IMR-90 (cell line): ENCODE measurements around the gene QARS1. TPM values are rescaled to one million over a fixed set of nuclear protein-coding genes. Genes with fewer than 3 reads are reported as not detected.

Experiments used
- ATAC-seq: fragments of 200-7000 bp; cut with Tn5 transposase; 2 replicates; pipeline ENCODE4 v1.9.1; 2020; ENCODE audit warnings: low read depth, mild to moderate bottlenecking, moderate library complexity
- BruUV-seq: library from RNA; stranded (reverse); fragments of 400-500 nt; replicated peaks from 2 replicates; lab custom pipeline; 2021; lab: Mats Ljungman, UMichigan
- CTCF ChIA-PET: fragments of 300-600 bp; formaldehyde crosslinking; extraction: SDS; loops from one replicate; lab custom pipeline; 2021; ENCODE audit warnings: antibody characterized with exemption; lab: Yijun Ruan, JAX
- POLR2A ChIA-PET: fragments of 300-600 bp; sonication (Branson Sonifier 250); formaldehyde crosslinking; loops from one replicate; lab custom pipeline; 2022; ENCODE audit warnings: antibody characterized with exemption; ENCODE audit not compliant: unreplicated experiment; lab: Charles Lee
- DNase-seq: peaks from one replicate; pipeline ENCODE4 v3.0.0; 2013
- H2AFZ ChIP-seq: replicated peaks from 2 replicates; pipeline ENCODE3; 2013; ENCODE audit warnings: low read length, mild to moderate bottlenecking; ENCODE audit not compliant: poor library complexity
- H2AK5ac ChIP-seq: 2 replicates; pipeline ENCODE4 v1.6.1; 2013; ENCODE audit warnings: low read depth, low read length, inconsistent platforms
- H2AK9ac ChIP-seq: replicated peaks from 2 replicates; pipeline ENCODE3; 2013; ENCODE audit warnings: mild to moderate bottlenecking, low read depth, low read length, moderate library complexity; ENCODE audit not compliant: poor library complexity
- H2BK120ac ChIP-seq: 2 replicates; pipeline ENCODE4 v1.6.1; 2013; ENCODE audit warnings: low read depth, low read length, inconsistent platforms
- H2BK15ac ChIP-seq: 3 replicates; pipeline ENCODE4 v1.6.1; 2013; ENCODE audit warnings: low read depth, low read length, inconsistent platforms
- H2BK20ac ChIP-seq: 2 replicates; pipeline ENCODE4 v1.6.1; 2013; ENCODE audit warnings: low read depth, mild to moderate bottlenecking, inconsistent platforms, low read length, moderate library complexity
- H2BK5ac ChIP-seq: 2 replicates; pipeline ENCODE4 v1.6.1; 2013; ENCODE audit warnings: mild to moderate bottlenecking, low read depth, low read length, inconsistent platforms; ENCODE audit not compliant: poor library complexity, severe bottlenecking
- H3K14ac ChIP-seq: replicated peaks from 2 replicates; pipeline ENCODE4 v1.6.1; 2013; ENCODE audit warnings: low read depth, low read length, inconsistent platforms
- H3K18ac ChIP-seq: 2 replicates; pipeline ENCODE4 v1.6.1; 2013; ENCODE audit warnings: low read depth, low read length, control low read depth
- H3K23ac ChIP-seq: 2 replicates; pipeline ENCODE4 v1.6.1; 2013; ENCODE audit warnings: low read depth, low read length, inconsistent platforms
- H3K27ac ChIP-seq: 2 replicates; pipeline ENCODE4 v1.5.1; 2013; ENCODE audit warnings: mild to moderate bottlenecking, control low read depth, low read length; ENCODE audit not compliant: insufficient read depth
- H3K27me3 ChIP-seq: 2 replicates; pipeline ENCODE4 v1.6.1; 2013; ENCODE audit warnings: low read length; ENCODE audit not compliant: control insufficient read depth, insufficient read depth
- H3K36me3 ChIP-seq: 2 replicates; pipeline ENCODE4 v1.6.1; 2013; ENCODE audit warnings: low read length, mixed read lengths; ENCODE audit not compliant: control insufficient read depth, insufficient read depth
- H3K4ac ChIP-seq: 2 replicates; pipeline ENCODE4 v1.6.1; 2013; ENCODE audit warnings: low read depth, low read length, inconsistent platforms
- H3K4me1 ChIP-seq: 2 replicates; pipeline ENCODE4 v1.6.1; 2013; ENCODE audit warnings: low read length, mixed read lengths; ENCODE audit not compliant: control insufficient read depth, insufficient read depth
- H3K4me2 ChIP-seq: 2 replicates; pipeline ENCODE4 v1.6.1; 2013; ENCODE audit warnings: low read depth, mild to moderate bottlenecking, control low read depth, low read length, moderate library complexity
- H3K4me3 ChIP-seq: 2 replicates; pipeline ENCODE4 v1.5.1; 2013; ENCODE audit warnings: low read depth, mild to moderate bottlenecking, control low read depth, low read length, moderate library complexity; ENCODE audit not compliant: insufficient read depth
- H3K56ac ChIP-seq: 2 replicates; pipeline ENCODE4 v1.6.1; 2013; ENCODE audit warnings: low read length, inconsistent platforms; ENCODE audit not compliant: insufficient read depth; ENCODE audit errors: extremely low read depth
- H3K79me1 ChIP-seq, 2 experiments: 2 replicates each; pipeline ENCODE4 v1.6.1; 2013; ENCODE audit warnings: low read length in 2 of 2, inconsistent platforms in 1 of 2, low read depth in 1 of 2
- H3K9ac ChIP-seq: 2 replicates; pipeline ENCODE4 v1.6.1; 2013; ENCODE audit warnings: low read depth, low read length, control low read depth
- H3K9me1 ChIP-seq: 2 replicates; pipeline ENCODE4 v1.6.1; 2013; ENCODE audit warnings: low read length, inconsistent platforms; ENCODE audit not compliant: insufficient read depth
- H3K9me3 ChIP-seq: 2 replicates; pipeline ENCODE4 v1.6.1; 2013; ENCODE audit warnings: low read length; ENCODE audit not compliant: control insufficient read depth, insufficient read depth
- H4K20me1 ChIP-seq: 2 replicates; pipeline ENCODE4 v1.6.1; 2013; ENCODE audit warnings: low read length, inconsistent platforms; ENCODE audit not compliant: insufficient read depth
- H4K5ac ChIP-seq: 2 replicates; pipeline ENCODE4 v1.6.1; 2013; ENCODE audit warnings: mild to moderate bottlenecking, low read depth, low read length, control low read depth
- H4K8ac ChIP-seq, 2 experiments: 2 replicates each; pipeline ENCODE4 v1.6.1; 2013; ENCODE audit warnings: low read depth in 2 of 2, low read length in 2 of 2, control low read depth in 1 of 2, inconsistent platforms in 1 of 2
- H4K91ac ChIP-seq: 2 replicates; pipeline ENCODE4 v1.6.1; 2013; ENCODE audit warnings: low read depth, low read length, inconsistent platforms; ENCODE audit not compliant: insufficient read depth
- BHLHE40 ChIP-seq: fragments of 150-350 bp; IDR thresholded peaks from 2 replicates; pipeline ENCODE4 v1.6.1; 2016; ENCODE audit warnings: mild to moderate bottlenecking, low read depth, low read length
- CEBPB ChIP-seq: IDR thresholded peaks from 2 replicates; pipeline ENCODE4 v1.6.1; 2012; ENCODE audit warnings: low read depth, low read length, improper control_type of control experiment
- CHD1 ChIP-seq: IDR thresholded peaks from 2 replicates; pipeline ENCODE4 v1.6.1; 2012; ENCODE audit warnings: low read depth, low read length, improper control_type of control experiment
- FOS ChIP-seq: fragments of 150-350 bp; IDR thresholded peaks from 2 replicates; pipeline ENCODE4 v1.6.1; 2016; ENCODE audit warnings: low read depth, low read length
- MAFK ChIP-seq: IDR thresholded peaks from 2 replicates; pipeline ENCODE4 v1.6.1; 2012; ENCODE audit warnings: low read depth, low read length, improper control_type of control experiment
- MAZ ChIP-seq: IDR thresholded peaks from 2 replicates; pipeline ENCODE4 v1.6.1; 2012; ENCODE audit warnings: low read depth, mild to moderate bottlenecking, low read length, improper control_type of control experiment, moderate library complexity, borderline replicate concordance
- MXI1 ChIP-seq: IDR thresholded peaks from 2 replicates; pipeline ENCODE4 v1.6.1; 2012; ENCODE audit warnings: low read depth, mild to moderate bottlenecking, low read length, moderate library complexity, borderline replicate concordance
- NFE2L2 ChIP-seq: fragments of 150-350 bp; IDR thresholded peaks from 2 replicates; pipeline ENCODE4 v1.6.1; 2016; ENCODE audit warnings: low read depth, mild to moderate bottlenecking, low read length
- POLR2A ChIP-seq: IDR thresholded peaks from 2 replicates; pipeline ENCODE4 v1.6.1; 2012; ENCODE audit warnings: mild to moderate bottlenecking, low read depth, low read length
- RAD21 ChIP-seq: IDR thresholded peaks from 2 replicates; pipeline ENCODE4 v1.6.1; 2012; ENCODE audit warnings: low read length, improper control_type of control experiment
- RCOR1 ChIP-seq: IDR thresholded peaks from 2 replicates; pipeline ENCODE4 v1.6.1; 2012; ENCODE audit warnings: mild to moderate bottlenecking, low read length, improper control_type of control experiment; ENCODE audit not compliant: insufficient replicate concordance
- RFX5 ChIP-seq: IDR thresholded peaks from 2 replicates; pipeline ENCODE4 v1.8.0; 2012; ENCODE audit warnings: low read depth, mild to moderate bottlenecking, low read length, moderate library complexity
- SMC3 ChIP-seq: fragments of 150-350 bp; IDR thresholded peaks from 2 replicates; pipeline ENCODE4 v1.6.1; 2016; ENCODE audit warnings: low read depth, mild to moderate bottlenecking, antibody characterized with exemption, low read length, moderate library complexity
- WGBS, 2 experiments: methylation state at CpG; one replicate each; pipeline versions ENCODE4 v1.1.5 to v1.1.7; 2013; ENCODE audit warnings: missing lambda C conversion rate in 2 of 2; ENCODE audit not compliant: insufficient read length in 1 of 2; ENCODE audit errors: extremely low coverage in 2 of 2; 5-methylcytosine and 5-hydroxymethylcytosine counted together
- dilution Hi-C: fragments of 300-500 bp; cut with HindIII; formaldehyde crosslinking; loops from one replicate; pipeline ENCODE4 v1.14.3; 2018; ENCODE audit warnings: low sequenced_read_pairs; ENCODE audit not compliant: unreplicated experiment
- in situ Hi-C: fragments of 300-500 bp; cut with MboI; formaldehyde crosslinking; loops from 3 replicates; pipeline ENCODE4 v1.14.3; 2019; ENCODE audit warnings: low sequenced_read_pairs, inconsistent platforms, mixed read lengths
- intact Hi-C: fragments of 100-400 bp; cut with micrococcal nuclease; formaldehyde crosslinking; loops from 2 replicates; pipeline ENCODE4 v1.10.0; 2022
- polyA plus RNA-seq, 3 experiments: library from polyadenylated mRNA; depleted of rRNA; stranded (reverse); fragments of >200 nt; gene quantifications; 2 replicates each; pipeline ENCODE4 v1.2.3, GENCODE V29; 2012; ENCODE audit warnings: low replicate concordance in 1 of 3
- total RNA-seq: library from RNA; depleted of rRNA; stranded (reverse); fragments of >200 nt; gene quantifications from 2 replicates; pipeline ENCODE4 v1.2.3, GENCODE V29; 2012
- TF ChIP-seq, protein P1 (sequence below): fragments of 150-350 bp; IDR thresholded peaks from 2 replicates; pipeline ENCODE4 v1.6.1; 2016; ENCODE audit warnings: low read depth, mild to moderate bottlenecking, low read length, moderate library complexity, borderline replicate concordance
- TF ChIP-seq, protein P2 (sequence below): conservative IDR thresholded peaks from 2 replicates; pipeline ENCODE4 v1.5.1; 2012; ENCODE audit warnings: mild to moderate bottlenecking, low read depth, low read length, improper control_type of control experiment

QARS1 gene
- total and polyA plus RNA-seq, 2 of the 4 experiments (the other 2 are of a cell fraction): 354 to 396 TPM

GRCh38 chr3:49098910-49099630 is 5.5 kb downstream of the QARS1 start:
- H2AFZ ChIP-seq: no peak overlapping the region
- no peak overlapping the region for H4K91ac ChIP-seq
- no peak overlapping the region for H4K5ac ChIP-seq
- peaks cover 27 to 29% of the 10 kb centered on the region in 2 experiments for H3K79me1 ChIP-seq
- 88% methylated on average over 2 of the region's 13 CpGs; no CpG with 5 or more reads in 1 of the 2 experiments for WGBS, 2 experiments
- ChIA-PET POLR2A (no interaction called here), CTCF (interaction anchor here (0.6 kb wide), 1 partner anchor 27 kb away, joined by 3 read pairs; no protein-coding TSS in a partner anchor)
- no peak overlapping the region for H2BK120ac ChIP-seq
- H2BK20ac ChIP-seq: no peak overlapping the region
- H3K9me3 ChIP-seq: no peaks in the 10 kb centered on the region
- H3K27ac ChIP-seq: no peak overlapping the region
- dilution Hi-C loops: no loop called here
- no peak overlapping the region for H3K18ac ChIP-seq
- H2AK5ac ChIP-seq: no peak overlapping the region
- H3K4ac ChIP-seq: no peak overlapping the region
- no peaks in the 10 kb centered on the region for H3K27me3 ChIP-seq
- H3K23ac ChIP-seq: no peak overlapping the region
- DNase-seq (no peak), ATAC-seq (no peak)
- H3K9me1 ChIP-seq: peaks cover 5% of the 10 kb centered on the region; the same call in 1 of the 2 replicates
- H3K14ac ChIP-seq: no peak overlapping the region
- no peaks in the 10 kb centered on the region for H4K20me1 ChIP-seq
- no peak overlapping the region for H2BK15ac ChIP-seq
- H3K56ac ChIP-seq: no peak overlapping the region
- intact Hi-C loops: no loop called here
- H2BK5ac ChIP-seq: no peak overlapping the region
- TF ChIP-seq RFX5: no peak
- TF ChIP-seq MAFK: no peak
- TF ChIP-seq RAD21: no peak
- TF ChIP-seq BHLHE40: no peak
- no peak for TF ChIP-seq SMC3
- no peak for TF ChIP-seq NFE2L2
- no peak for TF ChIP-seq MXI1
- TF ChIP-seq, protein P1, sequence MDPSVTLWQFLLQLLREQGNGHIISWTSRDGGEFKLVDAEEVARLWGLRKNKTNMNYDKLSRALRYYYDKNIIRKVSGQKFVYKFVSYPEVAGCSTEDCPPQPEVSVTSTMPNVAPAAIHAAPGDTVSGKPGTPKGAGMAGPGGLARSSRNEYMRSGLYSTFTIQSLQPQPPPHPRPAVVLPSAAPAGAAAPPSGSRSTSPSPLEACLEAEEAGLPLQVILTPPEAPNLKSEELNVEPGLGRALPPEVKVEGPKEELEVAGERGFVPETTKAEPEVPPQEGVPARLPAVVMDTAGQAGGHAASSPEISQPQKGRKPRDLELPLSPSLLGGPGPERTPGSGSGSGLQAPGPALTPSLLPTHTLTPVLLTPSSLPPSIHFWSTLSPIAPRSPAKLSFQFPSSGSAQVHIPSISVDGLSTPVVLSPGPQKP: no peak
- no peak for TF ChIP-seq FOS
- no peak for TF ChIP-seq RCOR1
- TF ChIP-seq, protein P2, sequence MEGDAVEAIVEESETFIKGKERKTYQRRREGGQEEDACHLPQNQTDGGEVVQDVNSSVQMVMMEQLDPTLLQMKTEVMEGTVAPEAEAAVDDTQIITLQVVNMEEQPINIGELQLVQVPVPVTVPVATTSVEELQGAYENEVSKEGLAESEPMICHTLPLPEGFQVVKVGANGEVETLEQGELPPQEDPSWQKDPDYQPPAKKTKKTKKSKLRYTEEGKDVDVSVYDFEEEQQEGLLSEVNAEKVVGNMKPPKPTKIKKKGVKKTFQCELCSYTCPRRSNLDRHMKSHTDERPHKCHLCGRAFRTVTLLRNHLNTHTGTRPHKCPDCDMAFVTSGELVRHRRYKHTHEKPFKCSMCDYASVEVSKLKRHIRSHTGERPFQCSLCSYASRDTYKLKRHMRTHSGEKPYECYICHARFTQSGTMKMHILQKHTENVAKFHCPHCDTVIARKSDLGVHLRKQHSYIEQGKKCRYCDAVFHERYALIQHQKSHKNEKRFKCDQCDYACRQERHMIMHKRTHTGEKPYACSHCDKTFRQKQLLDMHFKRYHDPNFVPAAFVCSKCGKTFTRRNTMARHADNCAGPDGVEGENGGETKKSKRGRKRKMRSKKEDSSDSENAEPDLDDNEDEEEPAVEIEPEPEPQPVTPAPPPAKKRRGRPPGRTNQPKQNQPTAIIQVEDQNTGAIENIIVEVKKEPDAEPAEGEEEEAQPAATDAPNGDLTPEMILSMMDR: no peak
- no peak for TF ChIP-seq MAZ
- no peak for TF ChIP-seq CHD1
- TF ChIP-seq POLR2A: no peak
- no peak for TF ChIP-seq CEBPB
- in situ Hi-C loops: no loop called here
- H3K4me2 ChIP-seq: no peak overlapping the region
- H3K36me3 ChIP-seq: peaks cover 59% of the 10 kb centered on the region
- no peak overlapping the region for H4K8ac ChIP-seq
- H3K9ac ChIP-seq: no peak overlapping the region
- no TSS peak for BruUV-seq
- H3K4me3 ChIP-seq: no peak overlapping the region
- H3K4me1 ChIP-seq: peaks cover 8% of the 10 kb centered on the region
- H2AK9ac ChIP-seq: no peak overlapping the region
